Ovary (tissue), 9 donors: ENCODE measurements around the gene TTC7B. TPM values are rescaled to one million over a fixed set of nuclear protein-coding genes. Genes with fewer than 3 reads are reported as not detected.

ENCODE experiments used
- DNase-seq, 5 donors: peaks; one replicate each; pipeline ENCODE4 v3.0.0-alpha.2; 2019 to 2020
- H3K27ac ChIP-seq, 2 donors: fragments of 200-600 bp; one replicate each; pipeline versions ENCODE4 v1.5.1 to v1.8.0; 2019 to 2022
- H3K27me3 ChIP-seq: fragments of 200-600 bp; one replicate; pipeline ENCODE4 v1.8.0; 2022
- H3K36me3 ChIP-seq: fragments of 200-600 bp; sonication (generic); one replicate; pipeline ENCODE4 v1.5.1; 2019
- H3K4me1 ChIP-seq: one replicate; pipeline ENCODE4 v1.8.1; 2013; ENCODE audit warnings: mild to moderate bottlenecking, moderate library complexity; ENCODE audit not compliant: insufficient read depth
- H3K4me3 ChIP-seq: fragments of 200-600 bp; sonication (generic); one replicate; pipeline ENCODE4 v1.5.1; 2017
- H3K9me3 ChIP-seq, 2 donors: fragments of 200-600 bp in 1 of 2; sonication (generic) in 1 of 2; one replicate each; pipeline versions ENCODE4 v1.5.1 to v1.8.1; 2013 to 2019; ENCODE audit warnings: mild to moderate bottlenecking in 1 of 2, moderate library complexity in 1 of 2
- CTCF ChIP-seq, 3 donors: fragments of 450-650 bp in 2 of 3; fragments of 200-600 bp in 1 of 3; IDR thresholded peaks; one replicate each; pipeline versions ENCODE4 v1.5.1 to v1.8.0; 2016 to 2022; ENCODE audit warnings: antibody characterized with exemption in 3 of 3, mild to moderate bottlenecking in 1 of 3
- EP300 ChIP-seq: sonication (generic); formaldehyde crosslinking; IDR thresholded peaks from one replicate; pipeline ENCODE4 v1.6.1; 2017; ENCODE audit warnings: antibody characterized with exemption
- POLR2A ChIP-seq: fragments of 450-650 bp; IDR thresholded peaks from one replicate; pipeline ENCODE4 v1.6.1; 2017; ENCODE audit warnings: antibody characterized with exemption, mild to moderate bottlenecking, moderate library complexity
- WGBS, 3 donors: extraction: QIAGEN DNeasy Blood & Tissue Kit in 1 of 3; methylation state at CpG; one replicate each; pipeline versions ENCODE4 v1.1.5 to v1.1.7; 2013 to 2017; 5-methylcytosine and 5-hydroxymethylcytosine counted together
- intact Hi-C, 4 donors: fragments of 100-400 bp; cut with DNase I; formaldehyde crosslinking; loops; one replicate each; pipeline versions ENCODE4 v1.11.0 to v1.15.1; 2022 to 2023
- polyA plus RNA-seq, 2 donors: library from polyadenylated mRNA; stranded (reverse); fragments of 200-250 nt in 1 of 2; fragments of 350-450 nt in 1 of 2; fragmentation: Illumina TruSeq in 1 of 2; extraction: RNeasy Lipid Tissue Mini Kit (QIAGEN cat#74804) in 1 of 2; gene quantifications; one replicate each; pipeline ENCODE4 v1.2.3, GENCODE V29; 2013 to 2014
- total RNA-seq, 7 donors: library from RNA; depleted of rRNA in 2 of 7; stranded (reverse); fragments of >200 nt in 2 of 7; fragmentation: NEBNext Ultra II Directional in 3 of 7; extraction: Animal tissue kit (Norgen Biotek cat#: 25700) in 3 of 7; gene quantifications; one replicate each; pipeline versions ENCODE4 v1.1.0 to v1.2.4, GENCODE V29; 2016 to 2023
- donor health status: DM: no; HTN: no; CAD: no; lungs with moderate emphysema.
- donor health status: DM: no; HTN: no; CAD: no.
- donor health status: Bipolar disorder and iron deficiency.
- donor health status: DM: yes; HTN: yes; CAD: no.
- donor health status: DM: no; HTN: no; CAD: no.
- donor health status: DM: yes; HTN: yes; CAD: no.

Gene TTC7B
- total and polyA plus RNA-seq, 9 donors, result 18.2 to 39.5 (median 34.2) TPM

GRCh38 chr14:90555126-90556011, 260.9 kb downstream of the TTC7B start:
- intact Hi-C loops, result no loop called here
- Histone ChIP-seq H3K27me3 (no peaks in the 10 kb centered on the region), H3K4me3 (no peak overlapping the region), H3K9me3 (no peaks in the 10 kb centered on the region), H3K36me3 (no peaks in the 10 kb centered on the region), H3K4me1 (peaks cover 6% of the 10 kb centered on the region), H3K27ac (peak overlapping the region in 1 of 2 donors; percentile 20)
- whole genome bisulfite sequencing, 3 donors, result 84 to 93% (median 86%) methylated on average over 21 of the region's 21 CpGs
- TF ChIP-seq POLR2A (no peak), CTCF (IDR thresholded peaks at IDR 0.05) (no peak), EP300 (no peak)
- no peak for DNase-seq

GRCh38 chr14:90554341-90554740, 261.9 kb downstream of the TTC7B start:
- peaks cover 6% of the 10 kb centered on the region for H3K4me1 ChIP-seq
- H3K9me3 ChIP-seq, result no peaks in the 10 kb centered on the region
- no peak overlapping the region for H3K4me3 ChIP-seq
- DNase-seq, result no peak
- no peak overlapping the region for H3K27ac ChIP-seq
- no peaks in the 10 kb centered on the region for H3K27me3 ChIP-seq
- no peak for TF ChIP-seq EP300
- no peak for TF ChIP-seq CTCF (IDR thresholded peaks at IDR 0.05)
- no peak for TF ChIP-seq POLR2A
- 84 to 86% (median 86%) methylated on average over 11 to 13 of the region's 13 CpGs for WGBS, 3 donors
- H3K36me3 ChIP-seq, result no peaks in the 10 kb centered on the region
- intact Hi-C loops, result no loop called here

GRCh38 chr14:90553921-90554336, 262.3 kb downstream of the TTC7B start:
- peaks cover 6% of the 10 kb centered on the region for H3K4me1 ChIP-seq
- intact Hi-C loops, result no loop called here
- no peaks in the 10 kb centered on the region for H3K36me3 ChIP-seq
- H3K27me3 ChIP-seq, result no peaks in the 10 kb centered on the region
- H3K27ac ChIP-seq, result no peak overlapping the region
- H3K9me3 ChIP-seq, result no peaks in the 10 kb centered on the region
- H3K4me3 ChIP-seq, result no peak overlapping the region
- no peak for TF ChIP-seq CTCF (IDR thresholded peaks at IDR 0.05)
- TF ChIP-seq POLR2A, result no peak
- 70 to 87% (median 86%) methylated on average over 9 of the region's 9 CpGs for WGBS, 3 donors
- no peak for DNase-seq

- Histone ChIP-seq H3K27ac (no peak overlapping the region), H3K9me3 (no peaks in the 10 kb centered on the region)
- no peak for DNase-seq
Measured at GRCh38 chr14:90553298-90553920, 262.8 kb downstream of the TTC7B start.

More at GRCh38 chr14:90553298-90553920, 262.8 kb downstream of the TTC7B start:
- H3K4me1 ChIP-seq, result peaks cover 6% of the 10 kb centered on the region
- intact Hi-C loops, result no loop called here
- H3K27me3 ChIP-seq, result no peaks in the 10 kb centered on the region
- WGBS, 3 donors, result 88 to 95% (median 91%) methylated on average over 14 of the region's 14 CpGs
- H3K4me3 ChIP-seq, result no peak overlapping the region
- no peaks in the 10 kb centered on the region for H3K36me3 ChIP-seq
- TF ChIP-seq CTCF (IDR thresholded peaks at IDR 0.05), result no peak
- TF ChIP-seq POLR2A, result no peak
